Pulmonary artery endothelial cell (primary cell): ENCODE data around the gene SMIM15. TPM values are rescaled to one million over a fixed set of nuclear protein-coding genes. Genes with fewer than 3 reads are reported as not detected.
A peak's percentile ranks its signal among the peaks of the same experiment; 100 is the strongest.
"Not testable (repeated sequence)": the region's sequence is repeated elsewhere in the genome, so short reads cannot be mapped to it uniquely, and the experiment has no call there.

Experiments used
- DNase-seq: peaks from one replicate; pipeline ENCODE4 v3.0.0-alpha.2; 2011; ENCODE audit warnings: low read depth, low spot score
- total RNA-seq: library from RNA; depleted of rRNA; stranded (reverse); fragments of >200 nt; gene quantifications from 2 replicates; pipeline ENCODE4 v1.2.3, GENCODE V29; 2014

SMIM15 gene, protein sequence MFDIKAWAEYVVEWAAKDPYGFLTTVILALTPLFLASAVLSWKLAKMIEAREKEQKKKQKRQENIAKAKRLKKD
- 80.8 and 82.9 TPM in 2 replicates for total RNA-seq

DNA sequence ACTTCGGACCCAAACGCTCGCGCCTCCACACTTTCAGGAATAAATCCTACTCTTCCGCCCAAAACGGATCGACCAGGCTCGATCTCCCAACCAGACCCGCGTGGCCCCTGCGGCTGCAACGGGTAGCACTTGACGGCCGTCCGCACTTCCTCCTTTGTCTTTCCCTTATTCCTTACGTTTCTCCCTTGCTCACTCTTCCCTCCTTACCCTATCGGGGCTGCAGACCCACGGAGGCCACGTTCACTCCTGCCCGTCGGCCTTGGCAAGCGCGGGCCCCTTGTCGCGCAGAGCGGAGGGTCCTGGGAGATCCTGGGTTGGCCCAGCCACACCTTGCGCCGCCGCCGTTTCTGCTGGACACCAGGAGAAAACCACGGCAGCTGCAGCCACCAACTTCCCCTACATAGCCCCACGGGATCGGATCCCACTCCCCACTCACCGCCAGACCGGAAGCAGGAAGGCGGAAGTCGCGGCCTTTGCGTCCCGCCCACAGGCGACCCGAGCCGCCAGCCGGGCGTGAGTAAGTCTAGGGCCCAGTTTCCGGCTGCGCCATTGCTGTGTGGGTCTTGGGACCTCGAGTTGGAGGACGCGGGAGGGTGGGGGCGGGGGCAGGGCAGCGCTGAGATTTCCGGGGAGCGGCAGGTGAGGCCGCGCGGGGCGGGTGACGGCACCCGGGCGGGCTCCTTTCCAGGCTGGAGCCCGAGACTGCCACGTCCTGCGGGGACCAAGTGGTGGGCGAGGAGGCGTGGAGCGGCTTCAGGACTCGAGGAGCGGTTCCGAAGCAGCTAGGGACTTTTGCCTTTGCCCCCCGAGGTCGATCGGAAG is at the start of gene SMIM15:
Gene SMIM15, minus strand, starts transcription at position 459 of the 822 bp plus-strand sequence. CDS start 2,297 bp downstream, outside the sequence.
- peak; percentile 37 for DNase-seq

DNA sequence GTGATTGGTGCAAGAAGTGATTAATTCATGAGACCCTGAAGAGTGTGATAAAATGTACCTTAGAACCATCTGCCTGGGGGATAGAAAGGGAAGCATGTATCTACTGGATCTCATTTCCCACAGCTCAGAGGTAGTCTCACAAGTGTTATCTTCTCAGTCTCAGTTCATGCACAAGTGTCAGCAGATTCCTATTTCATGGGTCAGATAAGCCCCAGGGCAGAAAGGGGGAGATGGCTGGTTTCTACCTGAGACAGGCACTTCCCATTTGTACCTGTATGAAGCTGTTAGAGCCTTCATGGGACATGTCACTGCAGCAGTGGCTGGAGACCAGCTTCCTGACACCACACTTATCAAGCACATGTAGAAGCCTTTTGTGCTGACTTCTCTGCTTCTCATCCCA is 45.6 kb upstream of the SMIM15 start:
- DNase-seq: no peak

DNA sequence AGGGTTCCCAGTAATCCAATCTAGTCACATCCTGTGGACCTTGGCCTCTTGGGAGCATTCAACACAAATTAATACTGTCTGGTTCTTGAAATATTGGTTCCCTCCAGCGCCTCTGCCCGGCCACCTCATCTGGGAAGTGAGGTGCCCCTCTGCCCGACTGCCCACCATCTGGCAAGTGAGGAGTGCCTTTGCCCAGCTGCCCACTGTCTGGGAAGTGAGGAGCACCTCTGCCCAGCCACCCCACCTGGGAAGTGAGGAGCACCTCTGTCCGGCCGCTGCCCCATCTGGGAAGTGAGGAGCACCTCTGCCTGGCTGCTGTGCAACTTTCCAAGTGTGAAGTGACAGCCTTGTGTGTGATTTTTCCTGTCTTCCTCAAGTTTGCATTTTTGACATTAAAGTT is 42.7 kb upstream of the SMIM15 start:
- DNase-seq: no peak

DNA sequence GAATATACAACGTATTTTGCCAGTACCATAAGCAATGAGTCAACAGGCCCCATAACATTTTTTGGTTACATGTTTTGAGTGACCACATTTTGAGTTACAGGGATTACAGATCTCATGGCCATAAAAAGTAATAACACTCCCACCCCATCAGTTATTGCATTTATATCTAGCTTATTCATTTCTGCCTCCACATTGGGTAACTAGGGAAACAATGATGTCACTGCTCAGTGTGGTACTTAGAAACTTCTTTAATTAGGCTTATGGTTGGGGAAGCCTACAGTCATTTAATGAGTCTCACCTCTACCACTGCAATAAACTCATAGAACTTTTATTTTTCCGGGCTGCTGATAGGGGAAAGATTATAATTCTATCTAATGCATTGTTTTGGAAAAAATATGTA is 39.9 kb upstream of the SMIM15 start:
- no peak for DNase-seq

DNA sequence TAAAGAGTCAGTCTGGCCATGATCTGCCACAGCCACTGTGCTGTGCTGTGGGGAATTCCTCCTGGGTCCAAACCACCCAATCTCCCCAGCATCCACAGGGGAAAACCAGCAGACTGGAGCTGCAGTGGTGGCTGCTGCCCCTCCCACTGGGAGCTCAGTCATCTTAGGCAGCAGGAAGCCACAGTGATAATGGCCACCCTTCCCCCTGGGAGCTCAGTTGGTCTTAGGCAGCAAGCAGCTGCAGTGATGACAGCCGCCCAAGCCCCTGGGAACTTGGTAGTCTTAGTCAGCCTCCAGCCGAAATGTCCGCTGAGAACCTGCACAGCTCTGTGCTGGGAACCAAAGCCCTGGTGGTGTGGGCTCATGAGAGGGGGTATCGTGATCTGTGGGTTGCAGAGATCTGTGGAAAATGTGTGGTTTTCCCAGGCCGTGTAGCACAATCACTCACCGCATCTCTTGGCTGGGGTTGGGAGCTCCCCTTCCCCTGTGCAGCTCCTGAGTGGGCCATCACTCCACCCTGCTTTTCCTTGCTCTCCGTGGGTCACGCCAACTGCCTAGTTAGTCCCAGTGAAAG is 38.4 kb upstream of the SMIM15 start:
- no peak for DNase-seq

DNA sequence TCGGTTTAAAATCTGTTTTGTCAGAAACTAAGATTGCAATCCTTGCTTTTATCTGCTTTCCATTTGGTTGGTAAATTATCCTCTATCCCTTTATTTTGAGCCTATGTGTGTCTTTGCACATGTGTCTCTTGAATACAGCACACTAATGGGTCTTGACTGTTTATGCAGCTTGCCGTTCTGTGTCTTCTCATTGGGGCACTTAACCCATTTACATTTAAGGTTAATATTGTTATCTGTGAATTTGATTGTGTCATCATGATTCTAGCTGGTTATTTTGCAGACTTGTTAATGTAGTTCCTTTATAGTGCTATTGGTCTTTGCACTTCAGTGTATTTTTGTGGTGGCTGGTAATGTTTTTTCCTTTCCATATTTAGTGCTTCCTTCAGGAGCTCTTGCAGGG is 36.3 kb upstream of the SMIM15 start:
- DNase-seq: no peak

DNA sequence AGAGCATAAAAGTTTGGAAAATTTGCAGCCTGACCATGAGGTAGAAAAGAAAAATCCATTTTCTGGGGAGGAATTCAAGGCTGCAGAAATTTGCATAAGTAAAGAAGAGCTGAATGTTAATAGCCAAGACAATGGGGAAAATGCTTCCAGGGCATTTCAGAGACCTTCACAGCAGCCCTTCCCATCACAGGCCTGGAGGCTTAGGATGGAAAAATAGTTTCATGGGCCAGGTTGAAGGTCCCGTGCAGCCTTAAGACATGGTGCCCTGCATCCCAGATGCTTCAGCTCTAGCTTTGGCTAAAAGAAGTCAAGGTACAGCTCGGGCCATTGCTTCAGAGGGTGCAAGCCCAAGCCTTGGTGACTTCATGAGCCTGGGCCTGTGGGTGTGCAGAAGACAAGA is 25.6 kb upstream of the SMIM15 start:
- not testable (repeated sequence) for DNase-seq

DNA sequence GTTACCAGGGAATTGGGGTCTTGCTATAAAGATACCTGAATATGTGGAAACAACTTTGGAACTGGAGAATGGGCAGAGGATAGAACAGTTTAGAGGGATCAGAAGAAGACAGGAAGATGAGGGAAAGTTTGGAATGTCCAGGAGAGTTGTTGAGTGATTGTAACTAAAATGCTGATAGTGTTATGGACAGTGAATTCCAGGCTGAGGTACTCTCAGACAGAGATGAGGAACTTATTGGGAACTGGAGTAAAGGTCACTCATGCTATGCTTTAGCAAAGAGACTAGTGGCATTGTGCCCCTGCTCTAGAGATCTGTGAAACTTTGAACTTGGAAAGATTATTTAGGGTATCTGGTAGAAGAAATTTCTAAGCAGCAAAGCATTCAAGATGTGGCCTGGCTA is 25.1 kb upstream of the SMIM15 start:
- DNase-seq: not testable (repeated sequence)

DNA sequence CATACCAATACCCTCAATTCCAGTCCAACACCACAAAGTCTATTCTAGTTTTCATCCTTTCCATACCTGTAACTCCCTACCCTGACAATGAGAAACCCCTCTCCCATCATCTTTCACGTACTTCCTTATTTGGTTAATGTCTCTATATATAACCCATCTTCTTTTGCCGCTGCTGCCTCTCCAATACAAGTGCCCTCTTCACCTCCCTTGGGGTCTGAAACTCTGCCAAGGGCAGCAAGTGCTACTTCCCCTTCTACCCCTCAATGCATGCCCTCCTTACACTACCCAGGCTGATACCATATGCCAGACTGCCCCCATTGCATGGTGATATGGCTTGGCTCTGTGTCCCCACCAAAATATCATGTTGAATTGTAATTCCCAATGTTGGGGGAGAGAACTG is 24.4 kb upstream of the SMIM15 start:
- DNase-seq: no peak

DNA sequence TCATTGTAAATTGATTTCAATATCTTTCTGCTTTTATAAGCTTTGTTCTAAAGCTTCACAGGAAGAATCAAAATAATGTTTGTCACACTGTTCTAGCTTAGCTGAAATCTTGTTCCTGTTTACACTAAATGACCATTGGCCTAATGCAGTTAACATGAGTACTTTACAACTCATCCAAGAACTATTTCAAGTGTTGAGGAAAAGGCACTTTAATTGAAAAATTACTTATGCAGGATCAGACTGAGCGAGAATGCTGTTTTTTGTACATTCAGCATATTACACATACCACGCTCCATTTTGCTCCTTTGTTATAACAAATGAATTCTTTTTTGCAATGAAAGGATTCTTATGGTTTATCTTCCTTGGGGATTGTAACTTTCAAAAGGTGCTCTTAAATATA is 22.4 kb upstream of the SMIM15 start:
- DNase-seq: no peak

DNA sequence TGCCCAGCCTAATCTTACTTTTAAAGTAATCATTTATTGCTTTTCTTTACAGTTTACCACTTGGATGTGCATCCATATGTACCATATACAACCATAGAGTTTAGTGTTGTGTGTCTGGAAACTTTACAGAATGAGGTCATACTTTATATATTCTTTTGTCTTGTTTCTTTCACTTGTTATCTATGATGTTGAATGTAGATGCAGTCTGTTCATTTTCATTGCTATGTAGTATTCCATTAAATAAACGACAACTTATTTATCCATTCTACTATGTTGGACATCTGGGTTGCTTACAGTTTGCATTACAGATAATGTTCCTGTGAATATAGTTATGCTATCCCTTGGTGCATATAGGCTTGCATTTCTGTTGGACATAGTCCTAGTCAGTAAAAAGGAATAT is 21.3 kb upstream of the SMIM15 start:
- DNase-seq: no peak

DNA sequence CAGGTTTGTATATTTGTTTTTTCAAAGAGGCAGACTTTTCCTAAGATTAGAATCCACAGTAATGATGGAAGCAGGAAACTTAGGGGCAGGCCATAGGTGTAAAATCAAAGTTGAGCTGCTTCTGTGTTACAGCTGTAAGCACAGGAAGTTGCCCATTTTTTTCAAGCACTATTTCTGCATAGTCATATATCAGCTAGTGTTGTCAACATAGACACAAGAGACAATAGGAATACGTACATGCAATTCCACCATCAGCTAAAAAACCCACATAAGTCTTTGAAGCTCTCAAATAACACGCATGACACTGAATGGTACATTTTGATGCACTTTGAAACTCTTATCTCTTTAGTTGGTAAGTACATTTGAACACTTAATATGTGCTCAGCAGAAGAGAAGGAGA is 20.2 kb upstream of the SMIM15 start:
- DNase-seq: peak; percentile 11

DNA sequence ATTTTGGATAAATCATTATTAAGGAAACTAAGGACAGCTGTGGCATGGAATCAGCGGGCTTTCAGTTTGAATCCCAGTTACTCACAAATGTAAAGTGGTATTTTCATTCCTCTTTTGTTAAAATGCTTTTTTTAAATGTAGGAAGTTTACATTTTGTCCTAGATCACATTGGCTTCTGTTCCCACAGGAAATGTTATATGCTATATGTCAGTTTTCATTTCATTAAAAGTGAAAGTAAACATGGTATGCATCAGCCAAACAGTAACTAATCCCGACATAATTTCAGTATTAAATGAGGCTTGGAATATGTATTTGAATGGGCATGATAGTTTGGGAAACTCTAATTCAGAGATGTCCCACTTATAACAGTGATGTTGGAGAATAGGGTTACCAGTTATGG is 18.6 kb upstream of the SMIM15 start:
- DNase-seq: no peak

DNA sequence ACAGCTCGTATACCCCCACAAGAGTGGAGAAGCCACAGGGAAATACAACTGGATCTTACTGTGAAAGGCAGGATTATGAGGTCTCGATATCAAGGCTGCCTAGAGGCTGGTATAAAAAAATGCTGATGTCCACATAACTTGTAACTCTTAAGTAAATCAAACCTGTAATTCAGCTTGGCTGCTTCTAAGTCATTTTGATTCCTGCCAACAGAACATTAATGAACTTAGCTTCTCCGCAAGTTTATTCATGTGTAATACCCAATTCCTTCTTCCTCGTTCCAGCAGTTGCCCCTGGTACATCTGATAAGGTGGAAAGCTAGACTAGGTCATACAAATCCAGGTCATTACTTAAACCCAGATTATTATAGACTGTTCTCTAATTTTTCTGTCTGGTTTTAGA is 16.4 kb upstream of the SMIM15 start:
- DNase-seq: no peak

DNA sequence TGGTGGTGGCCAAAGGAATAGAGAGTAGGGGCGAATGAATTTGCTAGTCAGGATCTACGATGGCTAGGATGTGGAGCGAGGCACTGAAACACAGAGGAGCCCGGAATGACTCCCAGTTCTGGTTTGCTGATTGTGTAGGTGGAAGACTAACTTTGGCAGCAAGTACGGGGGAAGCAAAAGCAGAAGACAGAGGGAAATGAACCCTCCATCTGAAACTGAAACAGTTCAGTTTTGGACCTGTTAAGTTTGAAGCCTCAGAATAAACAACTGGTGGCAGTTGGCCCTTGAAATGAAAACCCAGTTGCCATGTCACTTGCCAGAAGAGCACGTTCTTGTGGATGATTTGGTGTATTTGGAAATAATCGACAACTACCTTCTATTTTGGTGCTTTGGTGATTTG is 15.4 kb upstream of the SMIM15 start:
- no peak for DNase-seq

DNA sequence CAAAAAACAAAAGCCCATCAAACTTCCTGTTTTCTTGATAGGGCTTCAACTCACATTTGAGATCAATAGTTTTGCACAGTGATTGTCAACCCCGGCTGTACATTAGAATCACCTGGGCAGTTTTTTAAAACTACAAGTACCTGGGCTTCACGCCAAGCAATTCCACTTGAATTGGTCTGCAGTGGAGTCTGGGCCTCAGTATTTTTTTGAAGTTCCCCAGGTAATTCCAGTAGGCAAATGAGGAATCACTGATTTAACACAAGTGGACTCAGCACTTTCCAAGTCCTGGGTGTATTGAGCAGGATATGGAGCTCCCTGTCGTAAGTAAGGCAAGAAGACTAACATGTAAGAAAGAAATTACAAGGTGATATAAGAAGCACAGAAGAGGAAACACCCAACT is 14.8 kb upstream of the SMIM15 start:
- DNase-seq: no peak

DNA sequence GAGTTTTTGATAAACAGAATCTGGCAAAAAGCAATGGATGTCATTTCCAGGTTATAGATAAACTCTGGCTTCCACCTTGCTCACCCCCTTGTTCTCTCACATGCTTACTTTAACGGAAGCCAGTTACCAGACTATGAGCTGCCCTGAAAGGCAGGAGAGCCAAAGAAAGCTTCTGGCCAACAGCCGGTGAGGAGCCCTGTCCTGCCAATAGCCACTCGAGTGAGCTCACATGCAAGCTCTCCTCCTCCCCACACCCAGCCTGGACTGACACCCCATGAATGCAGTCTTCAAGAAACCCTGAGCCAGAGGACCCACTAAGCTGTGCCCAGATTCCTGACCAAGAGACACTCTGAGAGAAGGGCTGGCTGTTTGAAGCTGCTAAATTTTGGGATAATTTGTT is 14.4 kb upstream of the SMIM15 start:
- no peak for DNase-seq

DNA sequence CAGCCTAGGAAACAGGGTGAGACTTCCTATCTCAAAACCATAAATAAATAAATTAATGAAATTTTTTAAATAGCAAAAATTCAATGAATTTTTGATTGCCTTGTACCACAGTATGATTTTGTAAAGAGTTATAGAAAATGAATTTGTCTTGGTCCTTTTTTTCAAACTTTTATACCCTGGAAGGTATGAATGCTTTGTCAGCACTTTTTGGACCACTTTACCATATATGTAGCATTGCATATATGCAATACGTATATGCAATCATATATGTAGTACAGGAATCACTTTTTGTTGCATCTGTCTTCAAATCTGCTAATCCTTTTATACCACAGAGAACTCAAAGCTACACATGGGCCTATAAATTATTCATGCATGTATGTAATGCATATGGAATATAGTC is 9.2 kb upstream of the SMIM15 start:
- no peak for DNase-seq

DNA sequence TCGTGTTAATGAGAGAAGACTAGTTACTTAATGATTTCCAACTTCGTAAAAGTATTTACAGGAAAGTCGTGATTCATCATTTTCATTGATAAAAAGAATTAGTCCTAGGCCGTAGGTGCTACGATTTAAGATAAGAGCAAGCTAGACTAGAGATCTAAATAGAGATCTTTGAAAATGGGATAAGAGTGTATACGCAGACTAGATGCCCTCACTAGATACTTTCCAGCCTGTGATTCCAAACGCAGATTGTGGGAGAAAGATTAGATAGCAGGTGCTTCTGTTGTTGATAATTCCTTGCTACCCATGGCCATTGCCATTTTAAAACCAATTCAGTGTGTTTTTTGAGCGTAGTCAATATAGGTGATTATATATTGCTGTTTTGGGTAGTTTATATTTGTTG is 6.7 kb upstream of the SMIM15 start:
- no peak for DNase-seq

DNA sequence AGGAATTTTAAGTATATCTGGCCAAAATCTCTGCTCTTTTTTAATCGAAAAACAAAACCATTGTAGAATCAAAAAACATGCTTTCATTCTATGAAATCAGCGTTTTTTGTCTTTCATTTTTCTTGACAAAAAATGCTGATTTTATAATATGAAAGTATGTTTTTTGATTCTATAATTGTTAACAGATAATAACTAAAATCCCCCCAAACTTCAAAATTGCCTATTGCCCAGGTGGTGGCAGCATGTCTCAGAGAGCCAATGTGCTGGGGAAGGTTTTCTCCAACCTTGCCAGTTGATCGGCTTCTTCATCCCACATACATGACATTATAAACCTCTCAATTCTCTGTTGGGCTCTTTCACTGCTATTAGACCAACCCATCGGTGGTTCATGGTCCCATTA is 5.1 kb upstream of the SMIM15 start:
- DNase-seq: peak; percentile 33

DNA sequence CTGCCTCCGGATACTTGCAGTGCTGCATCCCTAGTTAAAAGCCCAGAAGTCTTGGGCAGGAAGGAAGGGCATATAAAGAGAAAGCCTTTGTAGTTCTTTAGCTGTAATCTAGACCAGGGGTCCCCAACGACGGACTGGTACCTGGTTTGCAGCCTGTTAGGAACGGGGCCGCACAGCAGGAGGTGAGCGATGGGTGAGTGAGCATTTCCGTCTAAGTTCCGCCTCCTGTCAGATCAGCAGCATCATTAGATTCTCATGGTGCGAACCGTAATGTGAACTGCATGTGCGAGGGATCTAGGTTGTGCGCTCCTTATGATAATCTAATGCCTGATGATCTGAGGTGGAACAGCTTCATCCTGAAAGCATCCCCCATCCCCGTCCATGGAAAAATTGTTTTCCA is 1.6 kb upstream of the SMIM15 start:
- no peak for DNase-seq

DNA sequence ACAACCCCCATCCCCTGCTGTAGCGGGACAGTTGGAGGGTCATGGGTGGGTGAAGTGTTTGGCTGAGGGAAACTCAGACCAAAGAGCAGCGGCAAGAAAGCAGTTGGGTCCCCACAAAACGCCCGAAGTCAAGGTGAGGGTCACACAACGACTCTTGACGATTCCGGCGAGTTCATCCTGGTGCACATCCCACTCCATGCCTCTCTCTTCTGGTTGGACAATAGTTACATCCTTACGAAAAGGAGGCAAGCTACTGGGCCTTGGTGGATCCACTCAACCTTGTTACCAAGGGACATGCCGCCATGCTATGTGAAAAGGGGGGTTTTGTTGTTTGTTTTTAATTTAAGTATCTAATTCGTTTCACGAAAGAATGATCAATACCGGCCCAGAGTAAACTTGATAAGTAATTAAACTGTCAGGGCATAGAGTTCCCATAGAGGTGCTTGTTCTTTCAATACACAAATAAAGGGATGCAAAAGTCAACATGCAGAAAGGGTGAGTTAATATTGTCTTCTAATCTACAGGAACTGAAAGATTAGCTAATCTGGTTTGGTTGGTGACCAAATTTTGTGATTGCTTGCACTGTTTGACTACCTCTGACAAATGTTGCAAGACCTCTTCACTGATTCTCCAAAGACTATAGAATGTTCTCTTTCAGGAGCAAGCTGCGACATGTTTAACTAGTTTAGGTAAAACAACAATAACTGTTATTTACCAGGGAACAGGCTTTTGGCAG is 732 bp upstream of the SMIM15 start:
- DNase-seq: no peak
